Erythroblast (primary cell): ENCODE results near the gene MYL7.
"Not testable (repeated sequence)": the region's sequence is repeated elsewhere in the genome, so short reads cannot be mapped to it uniquely, and the experiment has no call there.

ENCODE experiments used
- GATA1 ChIP-seq: IDR thresholded peaks from 2 replicates; pipeline ENCODE4 v1.6.1; 2011; ENCODE audit warnings: low read depth, mild to moderate bottlenecking, control low read depth, low read length, moderate library complexity
- POLR2A ChIP-seq: IDR thresholded peaks from 2 replicates; pipeline ENCODE4 v1.6.1; 2011; ENCODE audit warnings: mild to moderate bottlenecking, low read length

DNA sequence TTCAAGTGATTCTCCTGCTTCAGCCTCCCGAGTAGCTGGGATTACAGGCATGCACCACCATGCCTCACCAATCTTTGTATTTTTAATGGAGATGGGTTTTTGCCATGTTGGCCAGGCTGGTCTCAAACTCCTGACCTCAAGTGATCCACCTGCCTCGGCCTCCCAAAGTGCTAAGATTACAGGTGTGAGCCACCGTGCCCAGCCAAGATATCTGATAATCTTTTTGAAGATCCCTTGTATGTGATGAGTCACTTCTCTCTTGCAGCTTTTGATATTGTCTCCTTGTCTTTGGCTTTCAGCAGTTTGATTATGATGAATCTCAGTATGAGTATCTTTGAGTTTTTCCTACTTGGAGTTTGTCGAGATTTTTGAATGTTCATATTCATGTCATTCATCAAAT lies 14.6 kb downstream of the MYL7 start:
- TF ChIP-seq POLR2A, GATA1: not testable (repeated sequence)
